Nephron (organoid): Measurements from ENCODE around the gene LTBR.

Experiments
- H3K27ac Mint-ChIP-seq, 3 experiments: 2 replicates each; pipeline ENCODE4 v1.8.0; 2020; ENCODE audit warnings: mixed read lengths in 3 of 3, mild to moderate bottlenecking in 2 of 3, moderate library complexity in 1 of 3
- H3K27me3 Mint-ChIP-seq: 2 replicates; pipeline ENCODE4 v1.8.0; 2021; ENCODE audit warnings: low read depth, mild to moderate bottlenecking, moderate library complexity, mixed read lengths
- H3K36me3 Mint-ChIP-seq: 2 replicates; pipeline ENCODE4 v1.8.0; 2020; ENCODE audit warnings: low read depth, mixed read lengths
- H3K4me1 Mint-ChIP-seq: 2 replicates; pipeline ENCODE4 v1.8.0; 2020; ENCODE audit warnings: mixed read lengths
- H3K4me3 Mint-ChIP-seq, 3 experiments: 2 replicates each; pipeline ENCODE4 v1.8.0; 2020; ENCODE audit warnings: mild to moderate bottlenecking in 3 of 3, mixed read lengths in 3 of 3, moderate library complexity in 2 of 3
- H3K9me3 Mint-ChIP-seq: 2 replicates; pipeline ENCODE4 v1.8.0; 2020; ENCODE audit warnings: mixed read lengths
- CTCF ChIP-seq, 3 experiments: fragments of 200-600 bp; sonication (generic); IDR thresholded peaks; one replicate each; pipeline ENCODE4 v1.5.0; 2021; ENCODE audit warnings: antibody characterized with exemption in 3 of 3; ENCODE audit not compliant: unreplicated experiment in 3 of 3

LTBR gene

GRCh38 chr12:6407236-6407954 lies 23.4 kb downstream of the LTBR start:
- Mint-ChIP-seq H3K36me3 (peaks cover 16% of the 10 kb centered on the region), H3K4me3 (no peak overlapping the region), H3K27me3 (peaks cover 4% of the 10 kb centered on the region), H3K4me1 (no peaks in the 10 kb centered on the region), H3K9me3 (peaks cover 27% of the 10 kb centered on the region), H3K27ac (no peak overlapping the region)
- no peak for TF ChIP-seq CTCF (IDR thresholded peaks at IDR 0.05; ENCODE audit: unreplicated experiment in 3 of 3)

DNA sequence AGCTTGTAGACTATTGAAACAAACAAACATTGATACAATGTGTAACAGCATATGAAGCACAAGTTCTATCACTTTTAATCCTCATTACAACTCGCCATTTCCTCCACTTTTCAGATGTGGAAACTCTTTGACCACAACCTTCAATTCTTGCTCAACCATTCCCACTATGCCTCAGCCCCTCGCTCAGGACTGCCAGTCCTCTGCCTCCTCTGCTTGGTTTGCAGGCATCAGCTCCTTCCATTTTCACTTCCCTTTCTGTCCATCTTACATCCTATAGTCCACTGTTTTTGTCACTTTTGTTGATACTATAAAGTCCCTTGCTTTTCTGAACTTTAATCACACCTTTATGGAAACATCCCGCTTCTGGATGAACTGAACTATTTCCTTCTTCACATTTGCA lies 32.6 kb downstream of the LTBR start:
- Mint-ChIP-seq H3K27ac (no peak overlapping the region), H3K9me3 (peaks cover 6% of the 10 kb centered on the region), H3K4me3 (no peak overlapping the region), H3K36me3 (no peaks in the 10 kb centered on the region), H3K4me1 (no peaks in the 10 kb centered on the region), H3K27me3 (no peaks in the 10 kb centered on the region)
- TF ChIP-seq CTCF (IDR thresholded peaks at IDR 0.05; ENCODE audit: unreplicated experiment in 3 of 3), result no peak

GRCh38 chr12:6418796-6419195 lies 34.8 kb downstream of the LTBR start:
- H3K27ac Mint-ChIP-seq, result no peak overlapping the region
- H3K4me3 Mint-ChIP-seq, result no peak overlapping the region
- no peaks in the 10 kb centered on the region for H3K4me1 Mint-ChIP-seq
- no peaks in the 10 kb centered on the region for H3K36me3 Mint-ChIP-seq
- peaks cover 3% of the 10 kb centered on the region for H3K9me3 Mint-ChIP-seq
- H3K27me3 Mint-ChIP-seq, result no peaks in the 10 kb centered on the region
- TF ChIP-seq CTCF (IDR thresholded peaks at IDR 0.05; ENCODE audit: unreplicated experiment in 3 of 3), result no peak

- no peaks in the 10 kb centered on the region for H3K4me1 Mint-ChIP-seq
- no peaks in the 10 kb centered on the region for H3K36me3 Mint-ChIP-seq
- H3K4me3 Mint-ChIP-seq, result no peak overlapping the region
- peaks cover 3% of the 10 kb centered on the region for H3K9me3 Mint-ChIP-seq
- no peak overlapping the region for H3K27ac Mint-ChIP-seq
- no peak for TF ChIP-seq CTCF (IDR thresholded peaks at IDR 0.05; ENCODE audit: unreplicated experiment in 3 of 3)
- H3K27me3 Mint-ChIP-seq, result no peaks in the 10 kb centered on the region
Observed at GRCh38 chr12:6420364-6420763, 36.4 kb downstream of the LTBR start.

DNA sequence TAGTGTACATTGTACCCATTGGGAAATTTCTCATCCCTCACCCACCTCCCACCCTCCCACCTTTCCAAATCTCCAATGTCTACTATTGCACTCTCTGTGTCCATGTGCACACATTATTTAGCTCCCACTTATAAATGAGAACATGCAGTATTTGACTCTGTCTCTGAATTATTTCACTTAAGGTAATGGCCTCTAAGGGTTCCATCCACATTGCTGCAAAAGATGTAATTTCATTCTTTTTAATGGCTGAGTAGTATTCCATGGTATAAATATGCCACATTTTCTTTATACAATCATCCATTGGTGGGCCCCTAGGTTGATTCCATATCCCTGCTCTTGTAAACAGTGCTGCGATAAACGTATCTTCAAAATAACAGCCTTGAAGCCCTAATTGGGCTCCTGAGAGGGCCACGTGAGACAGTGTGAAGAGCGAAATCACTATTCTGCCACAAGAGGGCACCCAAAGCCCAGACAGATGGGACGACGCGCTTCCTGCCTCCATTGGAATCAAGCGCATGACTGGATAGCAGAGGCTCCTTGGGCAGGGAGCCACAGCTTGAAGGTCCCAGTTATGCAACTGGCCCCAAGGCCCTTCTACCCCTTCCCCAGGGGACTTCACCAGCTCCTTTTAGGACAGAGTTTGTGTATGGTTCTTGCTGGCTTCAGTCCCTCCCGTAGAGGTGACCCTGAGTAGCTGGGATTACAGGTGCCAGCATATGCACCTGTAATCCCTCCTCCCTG lies 39.5 kb downstream of the LTBR start:
- Mint-ChIP-seq H3K9me3 (no peaks in the 10 kb centered on the region), H3K4me3 (no peak overlapping the region), H3K36me3 (no peaks in the 10 kb centered on the region), H3K27me3 (no peaks in the 10 kb centered on the region), H3K4me1 (no peaks in the 10 kb centered on the region), H3K27ac (no peak overlapping the region)
- peak; percentile 81 to 88 (median 83) for TF ChIP-seq CTCF (IDR thresholded peaks at IDR 0.05; ENCODE audit: unreplicated experiment in 3 of 3)

GRCh38 chr12:6424008-6424347 lies 40.0 kb downstream of the LTBR start:
- Mint-ChIP-seq H3K4me3 (no peak overlapping the region), H3K4me1 (no peaks in the 10 kb centered on the region), H3K27me3 (no peaks in the 10 kb centered on the region), H3K9me3 (no peaks in the 10 kb centered on the region), H3K36me3 (no peaks in the 10 kb centered on the region), H3K27ac (no peak overlapping the region)
- no peak for TF ChIP-seq CTCF (IDR thresholded peaks at IDR 0.05; ENCODE audit: unreplicated experiment in 3 of 3)
